ENCODE data around the gene ZNF655.
"Not testable (repeated sequence)": the region's sequence is repeated elsewhere in the genome, so short reads cannot be mapped to it uniquely, and the experiment has no call there.

ZNF655 gene

GRCh38 chr7:99543916-99544315, 14.5 kb upstream of the ZNF655 start:
- Histone ChIP-seq H3K27ac (ENCODE audit: low read length) (no peak overlapping the region), H3K9me3 (ENCODE audit: control insufficient read depth, low read depth, low read length) (peaks cover 9% of the 10 kb centered on the region), H3K36me3 (ENCODE audit: control insufficient read depth, low read depth, low read length) (peaks cover 12% of the 10 kb centered on the region), H3K4me1 (ENCODE audit: control insufficient read depth, low read depth, low read length) (no peaks in the 10 kb centered on the region), H3K27me3 (ENCODE audit: control insufficient read depth, insufficient read depth, low read length) (no peaks in the 10 kb centered on the region), H3K4me3 (ENCODE audit: low read length) (no peak overlapping the region), H3K9ac (ENCODE audit: low read length) (no peak overlapping the region)

GRCh38 chr7:99545308-99545707, 13.1 kb upstream of the ZNF655 start:
- H3K27ac ChIP-seq (ENCODE audit: low read length); H3K9me3 ChIP-seq (ENCODE audit: control insufficient read depth, low read depth, low read length); H3K4me3 ChIP-seq (ENCODE audit: low read length); H3K27me3 ChIP-seq (ENCODE audit: control insufficient read depth, insufficient read depth, low read length); H3K4me1 ChIP-seq (ENCODE audit: control insufficient read depth, low read depth, low read length); H3K9ac ChIP-seq (ENCODE audit: low read length): not testable (repeated sequence)
- H3K36me3 ChIP-seq (ENCODE audit: control insufficient read depth, low read depth, low read length), result peaks cover 12% of the 10 kb centered on the region

DNA sequence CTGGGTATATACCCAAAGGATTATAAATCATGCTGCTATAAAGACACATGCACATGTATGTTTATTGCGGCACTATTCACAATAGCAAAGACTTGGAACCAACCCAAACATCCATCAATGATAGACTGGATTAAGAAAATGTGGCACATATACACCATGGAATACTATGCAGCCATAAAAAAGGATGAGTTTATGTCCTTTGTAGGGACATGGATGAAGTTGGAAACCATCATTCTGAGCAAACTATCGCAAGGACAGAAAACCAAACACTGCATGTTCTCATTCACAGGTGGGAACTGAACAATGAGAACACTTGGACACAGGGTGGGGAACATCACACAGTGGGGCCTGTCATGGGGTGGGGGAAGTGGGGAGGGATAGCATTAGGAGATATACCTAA, 8.9 kb upstream of the ZNF655 start:
- H3K9ac ChIP-seq (ENCODE audit: low read length); H3K9me3 ChIP-seq (ENCODE audit: control insufficient read depth, low read depth, low read length); H3K27me3 ChIP-seq (ENCODE audit: control insufficient read depth, insufficient read depth, low read length); H3K27ac ChIP-seq (ENCODE audit: low read length); H3K4me1 ChIP-seq (ENCODE audit: control insufficient read depth, low read depth, low read length); H3K4me3 ChIP-seq (ENCODE audit: low read length): not testable (repeated sequence)
- H3K36me3 ChIP-seq (ENCODE audit: control insufficient read depth, low read depth, low read length), result peaks cover 12% of the 10 kb centered on the region

DNA sequence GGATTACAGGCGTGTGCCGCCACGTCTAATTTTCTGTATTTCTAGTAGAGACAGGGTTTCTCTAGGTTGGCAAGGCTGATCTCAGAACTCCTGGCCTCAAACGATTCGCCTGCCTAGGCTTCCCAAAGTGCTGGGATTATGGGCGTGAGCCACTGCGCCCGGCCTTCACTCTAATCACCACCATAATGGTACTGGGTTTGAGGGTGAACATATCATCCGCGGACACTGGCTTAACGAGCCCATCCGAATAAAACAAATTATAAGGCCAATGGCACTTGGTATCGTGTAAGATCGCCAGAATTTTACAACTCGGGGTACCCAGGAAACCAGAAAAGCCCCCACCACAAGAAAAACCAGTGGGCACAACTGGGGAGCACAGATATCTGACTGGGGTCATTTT, 7.1 kb upstream of the ZNF655 start:
- H3K36me3 ChIP-seq (ENCODE audit: control insufficient read depth, low read depth, low read length), result peaks cover 12% of the 10 kb centered on the region
- no peaks in the 10 kb centered on the region for H3K27me3 ChIP-seq (ENCODE audit: control insufficient read depth, insufficient read depth, low read length)
- H3K9ac ChIP-seq (ENCODE audit: low read length), result peak overlapping the region; percentile 78
- H3K4me3 ChIP-seq (ENCODE audit: low read length), result peak overlapping the region; percentile 77
- no peaks in the 10 kb centered on the region for H3K9me3 ChIP-seq (ENCODE audit: control insufficient read depth, low read depth, low read length)
- no peaks in the 10 kb centered on the region for H3K4me1 ChIP-seq (ENCODE audit: control insufficient read depth, low read depth, low read length)
- peak overlapping the region; percentile 42 for H3K27ac ChIP-seq (ENCODE audit: low read length)

DNA sequence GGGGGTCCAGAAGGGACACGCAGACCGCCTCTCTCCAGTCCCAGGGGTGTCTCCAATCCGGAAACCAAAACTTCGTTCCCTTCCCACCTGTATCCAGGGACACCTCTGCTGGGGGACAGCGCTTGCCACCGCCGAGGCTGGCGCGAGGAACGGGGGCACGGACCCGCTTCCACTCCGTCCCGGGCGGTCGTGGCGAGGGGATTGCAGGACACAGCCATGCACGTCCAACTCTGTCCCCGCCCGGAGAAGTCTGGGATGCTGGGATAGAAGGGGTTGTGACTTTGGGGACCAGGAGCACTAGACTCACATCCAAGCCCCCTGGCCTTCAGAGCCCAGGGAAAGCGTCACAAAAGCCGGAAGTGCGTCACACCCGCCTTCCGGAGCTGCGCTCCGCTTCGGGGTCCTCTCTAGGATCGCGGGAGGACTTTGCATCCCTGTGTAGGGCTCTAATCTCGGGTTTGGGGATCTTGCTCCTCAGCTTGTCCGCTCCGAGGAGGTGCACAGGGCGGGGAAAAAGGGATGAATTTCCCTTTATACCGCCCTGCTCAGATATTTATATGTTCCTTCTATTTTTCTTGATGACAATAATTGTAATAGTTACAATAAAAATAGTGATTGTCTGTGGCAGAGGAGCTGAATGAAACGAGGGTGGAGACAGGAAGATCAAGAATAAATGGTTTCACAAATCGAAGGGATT, 6.5 kb upstream of the ZNF655 start, which contains the start of gene FAM200A:
TSS of gene FAM200A (minus strand) at position 348 of the 697 bp plus-strand sequence. CDS start 3,707 bp downstream, outside the sequence.
- Histone ChIP-seq H3K9me3 (ENCODE audit: control insufficient read depth, low read depth, low read length) (no peaks in the 10 kb centered on the region), H3K27ac (ENCODE audit: low read length) (peak within 1 kb of the TSS; percentile 42), H3K9ac (ENCODE audit: low read length) (peak within 1 kb of the TSS; percentile 78), H3K36me3 (ENCODE audit: control insufficient read depth, low read depth, low read length) (peaks cover 12% of the 10 kb centered on the region), H3K4me3 (ENCODE audit: low read length) (peak within 1 kb of the TSS; percentile 77), H3K4me1 (ENCODE audit: control insufficient read depth, low read depth, low read length) (no peaks in the 10 kb centered on the region), H3K27me3 (ENCODE audit: control insufficient read depth, insufficient read depth, low read length) (no peaks in the 10 kb centered on the region)

DNA sequence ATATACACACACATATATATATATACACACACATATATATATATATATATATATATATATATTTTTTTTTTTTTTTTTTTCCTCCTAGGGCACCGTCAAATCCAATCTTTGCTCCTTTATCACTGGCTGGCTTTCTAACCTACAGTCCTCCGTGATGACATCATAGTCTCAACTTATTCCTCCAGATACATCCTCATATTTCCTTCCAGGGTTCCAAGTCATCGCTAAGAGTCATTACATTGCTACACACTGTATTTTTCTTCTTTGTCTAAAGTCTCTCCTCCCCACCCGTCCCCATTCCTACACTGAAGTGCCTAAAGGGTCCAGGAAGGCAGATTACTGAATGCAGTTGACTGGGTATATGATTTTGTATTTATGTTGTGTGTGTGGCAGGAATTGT, 5.4 kb upstream of the ZNF655 start:
- no peaks in the 10 kb centered on the region for H3K9me3 ChIP-seq (ENCODE audit: control insufficient read depth, low read depth, low read length)
- no peak overlapping the region for H3K9ac ChIP-seq (ENCODE audit: low read length)
- no peak overlapping the region for H3K4me3 ChIP-seq (ENCODE audit: low read length)
- H3K27ac ChIP-seq (ENCODE audit: low read length), result no peak overlapping the region
- H3K27me3 ChIP-seq (ENCODE audit: control insufficient read depth, insufficient read depth, low read length), result no peaks in the 10 kb centered on the region
- H3K36me3 ChIP-seq (ENCODE audit: control insufficient read depth, low read depth, low read length), result peaks cover 1% of the 10 kb centered on the region
- no peaks in the 10 kb centered on the region for H3K4me1 ChIP-seq (ENCODE audit: control insufficient read depth, low read depth, low read length)

GRCh38 chr7:99554939-99555338, 3.5 kb upstream of the ZNF655 start:
- Histone ChIP-seq H3K4me3 (ENCODE audit: low read length) (no peak overlapping the region), H3K27me3 (ENCODE audit: control insufficient read depth, insufficient read depth, low read length) (no peaks in the 10 kb centered on the region), H3K9ac (ENCODE audit: low read length) (no peak overlapping the region), H3K9me3 (ENCODE audit: control insufficient read depth, low read depth, low read length) (no peaks in the 10 kb centered on the region), H3K4me1 (ENCODE audit: control insufficient read depth, low read depth, low read length) (no peaks in the 10 kb centered on the region), H3K36me3 (ENCODE audit: control insufficient read depth, low read depth, low read length) (no peaks in the 10 kb centered on the region), H3K27ac (ENCODE audit: low read length) (no peak overlapping the region)

DNA sequence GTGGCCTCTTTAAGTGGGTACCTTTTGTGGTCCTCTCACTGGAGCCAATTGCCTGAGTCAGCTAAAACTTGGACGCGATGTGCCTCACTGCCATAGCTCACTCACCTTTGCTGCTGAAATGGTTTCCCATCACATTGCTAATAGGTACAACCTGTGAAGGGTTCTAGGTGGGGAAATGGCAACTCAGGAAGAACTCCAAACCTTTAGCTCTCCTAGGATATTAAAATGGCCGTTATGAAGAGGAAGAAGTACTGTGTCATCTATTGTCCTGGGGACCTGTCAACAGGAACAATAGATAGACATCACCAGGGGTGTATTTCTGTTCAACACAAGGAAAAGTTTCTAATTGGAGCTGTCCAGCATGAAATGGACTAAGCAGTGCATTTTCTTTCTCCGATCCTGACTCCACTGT, 1.2 kb upstream of the ZNF655 start:
- no peaks in the 10 kb centered on the region for H3K4me1 ChIP-seq (ENCODE audit: control insufficient read depth, low read depth, low read length)
- H3K36me3 ChIP-seq (ENCODE audit: control insufficient read depth, low read depth, low read length), result peaks cover 20% of the 10 kb centered on the region
- no peaks in the 10 kb centered on the region for H3K9me3 ChIP-seq (ENCODE audit: control insufficient read depth, low read depth, low read length)
- H3K9ac ChIP-seq (ENCODE audit: low read length), result peak overlapping the region; percentile 98
- H3K27me3 ChIP-seq (ENCODE audit: control insufficient read depth, insufficient read depth, low read length), result no peaks in the 10 kb centered on the region
- no peak overlapping the region for H3K27ac ChIP-seq (ENCODE audit: low read length)
- H3K4me3 ChIP-seq (ENCODE audit: low read length), result peak overlapping the region; percentile 92

- Histone ChIP-seq H3K4me1 (ENCODE audit: control insufficient read depth, low read depth, low read length) (no peaks in the 10 kb centered on the region), H3K9me3 (ENCODE audit: control insufficient read depth, low read depth, low read length) (no peaks in the 10 kb centered on the region), H3K9ac (ENCODE audit: low read length) (peak overlapping the region; percentile 98), H3K27me3 (ENCODE audit: control insufficient read depth, insufficient read depth, low read length) (no peaks in the 10 kb centered on the region), H3K27ac (ENCODE audit: low read length) (peak overlapping the region; percentile 92), H3K36me3 (ENCODE audit: control insufficient read depth, low read depth, low read length) (peaks cover 27% of the 10 kb centered on the region), H3K4me3 (ENCODE audit: low read length) (peak overlapping the region; percentile 92)
These were observed 519 bp upstream of the ZNF655 start for GRCh38 chr7:99557940-99558305.

GRCh38 chr7:99559175-99559915, 903 bp downstream of the ZNF655 start:
- Histone ChIP-seq H3K27ac (ENCODE audit: low read length) (peak overlapping the region; percentile 43), H3K4me1 (ENCODE audit: control insufficient read depth, low read depth, low read length) (no peaks in the 10 kb centered on the region), H3K4me3 (ENCODE audit: low read length) (peak overlapping the region; percentile 92), H3K9ac (ENCODE audit: low read length) (peak overlapping the region; percentile 98), H3K36me3 (ENCODE audit: control insufficient read depth, low read depth, low read length) (peaks cover 39% of the 10 kb centered on the region), H3K9me3 (ENCODE audit: control insufficient read depth, low read depth, low read length) (no peaks in the 10 kb centered on the region), H3K27me3 (ENCODE audit: control insufficient read depth, insufficient read depth, low read length) (no peaks in the 10 kb centered on the region)

GRCh38 chr7:99560834-99561736, 2.6 kb downstream of the ZNF655 start:
- no peaks in the 10 kb centered on the region for H3K9me3 ChIP-seq (ENCODE audit: control insufficient read depth, low read depth, low read length)
- no peak overlapping the region for H3K4me3 ChIP-seq (ENCODE audit: low read length)
- H3K4me1 ChIP-seq (ENCODE audit: control insufficient read depth, low read depth, low read length), result no peaks in the 10 kb centered on the region
- H3K9ac ChIP-seq (ENCODE audit: low read length), result no peak overlapping the region
- H3K27me3 ChIP-seq (ENCODE audit: control insufficient read depth, insufficient read depth, low read length), result no peaks in the 10 kb centered on the region
- peaks cover 55% of the 10 kb centered on the region for H3K36me3 ChIP-seq (ENCODE audit: control insufficient read depth, low read depth, low read length)
- no peak overlapping the region for H3K27ac ChIP-seq (ENCODE audit: low read length)

Data from iPS-18a (cell line).